K562 (cell line): Measurements from ENCODE around the gene KRT1. TPM values are rescaled to one million over a fixed set of nuclear protein-coding genes. Genes with fewer than 3 reads are reported as not detected.

ENCODE experiments used
- ATAC-seq: fragments of 200-7000 bp; cut with Tn5 transposase; 3 replicates; pipeline ENCODE4 v1.9.1; 2020; ENCODE audit warnings: moderate library complexity
- BruUV-seq: library from RNA; stranded (reverse); fragments of 400-500 nt; replicated peaks from 2 replicates; lab custom pipeline; 2021; lab: Mats Ljungman, UMichigan
- CTCF ChIA-PET: fragments of 300-600 bp; formaldehyde crosslinking; extraction: SDS; loops from one replicate; lab custom pipeline; 2021; ENCODE audit warnings: low intra/inter-chr PET ratio; lab: Yijun Ruan, JAX
- POLR2A ChIA-PET: fragments of 300-600, 350-650 bp; sonication (Branson Sonifier 250); formaldehyde crosslinking; extraction: SDS; loops from one replicate; lab custom pipeline; 2021; ENCODE audit warnings: antibody characterized with exemption, inconsistent platforms; lab: Yijun Ruan, JAX
- DNase-seq, 4 experiments: peaks; one replicate each; pipeline versions ENCODE4 v3.0.0 to v3.0.0-alpha.2; 2011 to 2018; ENCODE audit warnings: low spot score in 3 of 4, mixed read lengths in 3 of 4; ENCODE audit errors: extremely low read depth in 1 of 4
- FAIRE-seq: peaks from 2 replicates; lab custom pipeline; 2011; peaks lifted over from hg19 to GRCh38; lab: Jason Lieb, UNC
- H2AFZ ChIP-seq: 2 replicates; pipeline ENCODE4 v1.6.0; 2011; ENCODE audit warnings: low read depth, low read length, control low read depth, inconsistent platforms
- H3K27ac ChIP-seq: fragments of 200-600 bp; 3 replicates; pipeline ENCODE4 v1.8.0; 2011; ENCODE audit warnings: low read depth, mild to moderate bottlenecking, control low read depth, inconsistent platforms, low read length, moderate library complexity, mixed read lengths; ENCODE audit errors: extremely low read depth
- H3K27me3 ChIP-seq, 2 experiments: fragments of 300-600 bp in 1 of 2; 2 replicates in 1 of 2; 3 replicates in 1 of 2; pipeline versions ENCODE4 v1.6.0 to v1.8.0; 2011; ENCODE audit warnings: inconsistent platforms in 2 of 2, low read length in 2 of 2, mild to moderate bottlenecking in 1 of 2, mixed read lengths in 1 of 2, moderate library complexity in 1 of 2; ENCODE audit not compliant: control insufficient read depth in 2 of 2, insufficient read depth in 2 of 2
- H3K36me3 ChIP-seq: fragments of 300-600 bp; 3 replicates; pipeline ENCODE4 v1.8.0; 2011; ENCODE audit warnings: mild to moderate bottlenecking, low read length, inconsistent platforms; ENCODE audit not compliant: control insufficient read depth, insufficient read depth
- H3K4me1 ChIP-seq, 2 experiments: fragments of 200-600 bp in 1 of 2; replicated peaks in 1 of 2; 2 replicates in 1 of 2; 3 replicates in 1 of 2; pipeline versions ENCODE4 v1.5.1 to v1.8.0; 2011; ENCODE audit warnings: inconsistent platforms in 2 of 2, low read length in 2 of 2, mild to moderate bottlenecking in 1 of 2, mixed read lengths in 1 of 2, moderate library complexity in 1 of 2; ENCODE audit not compliant: control insufficient read depth in 2 of 2, insufficient read depth in 2 of 2
- H3K4me2 ChIP-seq: 2 replicates; pipeline ENCODE4 v1.6.1; 2011; ENCODE audit warnings: low read length, control low read depth, inconsistent platforms, mixed read lengths; ENCODE audit not compliant: insufficient read depth
- H3K4me3 ChIP-seq: fragments of 200-600 bp; sonication (generic), shearing (Covaris generic); 2 replicates; pipeline ENCODE4 v1.5.1; 2016; ENCODE audit warnings: control low read depth, inconsistent platforms
- H3K79me2 ChIP-seq: fragments of 200-600 bp; 3 replicates; pipeline ENCODE4 v1.8.0; 2011; ENCODE audit warnings: low read length, inconsistent platforms; ENCODE audit not compliant: control insufficient read depth, insufficient read depth
- H3K9ac ChIP-seq, 2 experiments: 2 replicates each; pipeline versions ENCODE4 v1.6.0 to v1.6.1; 2011; ENCODE audit warnings: low read depth in 2 of 2, low read length in 2 of 2, control low read depth in 1 of 2, inconsistent platforms in 1 of 2, mild to moderate bottlenecking in 1 of 2, mixed read lengths in 1 of 2; ENCODE audit not compliant: insufficient read depth in 1 of 2
- H3K9me1 ChIP-seq: one replicate; pipeline ENCODE4 v1.6.0; 2011; ENCODE audit warnings: inconsistent platforms, mild to moderate bottlenecking, low read length, moderate library complexity; ENCODE audit not compliant: control insufficient read depth, insufficient read depth
- H3K9me3 ChIP-seq: replicated peaks from 2 replicates; pipeline ENCODE4 v1.5.1; 2011; ENCODE audit warnings: low read depth, low read length, inconsistent platforms; ENCODE audit not compliant: control insufficient read depth, insufficient read depth
- H4K20me1 ChIP-seq: replicated peaks from 2 replicates; pipeline ENCODE4 v1.6.1; 2011; ENCODE audit warnings: low read length, inconsistent platforms, mixed read lengths; ENCODE audit not compliant: control insufficient read depth, insufficient read depth
- BHLHE40 ChIP-seq: IDR thresholded peaks from 2 replicates; pipeline ENCODE4 v1.6.1; 2011; ENCODE audit warnings: low read length, improper control_type of control experiment
- CBX3 ChIP-seq, 2 experiments: IDR thresholded peaks; 1 replicate in 1 of 2; 2 replicates in 1 of 2; pipeline ENCODE4 v1.6.1; 2012; ENCODE audit warnings: inconsistent platforms in 2 of 2, low read length in 2 of 2, borderline replicate concordance in 1 of 2, control low read depth in 1 of 2
- CTBP1 ChIP-seq: fragments of 450-650 bp; IDR thresholded peaks from 2 replicates; pipeline ENCODE4 v1.6.1; 2016; ENCODE audit warnings: borderline replicate concordance
- IRF2 ChIP-seq: sonication (generic); formaldehyde crosslinking; IDR thresholded peaks from 2 replicates; pipeline ENCODE4 v1.8.1; 2022; ENCODE audit warnings: mild to moderate bottlenecking, missing genetic modification reagents
- POU5F1 ChIP-seq: fragments of 150-350 bp; IDR thresholded peaks from 2 replicates; pipeline ENCODE4 v1.6.1; 2014; ENCODE audit warnings: borderline replicate concordance, low read length, low read depth, mild to moderate bottlenecking; ENCODE audit not compliant: partially characterized antibody
- PURB ChIP-seq: sonication (generic); formaldehyde crosslinking; IDR thresholded peaks from 2 replicates; pipeline ENCODE4 v1.9.0; 2021; ENCODE audit warnings: low read depth, mild to moderate bottlenecking, missing genetic modification reagents
- RAD21 ChIP-seq, 2 experiments: fragments of 250-450 bp in 1 of 2; fragments of 450-650 bp in 1 of 2; sonication (Bioruptor Pico) in 1 of 2; formaldehyde crosslinking in 1 of 2; IDR thresholded peaks in 1 of 2; conservative IDR thresholded peaks in 1 of 2; 2 replicates each; pipeline versions ENCODE4 v1.4.0 to v1.8.0; 2020 to 2022; ENCODE audit warnings: mild to moderate bottlenecking in 2 of 2, moderate library complexity in 1 of 2
- SMC3 ChIP-seq: conservative IDR thresholded peaks from 2 replicates; pipeline ENCODE4 v1.6.1; 2011; ENCODE audit warnings: low read depth, low read length, improper control_type of control experiment; ENCODE audit not compliant: insufficient read depth
- WGBS: fragments of 100-300 bp; shearing (Covaris generic); methylation state at CpG from one replicate; pipeline ENCODE4 v1.1.6; 2016; ENCODE audit warnings: low coverage, mixed read lengths; ENCODE audit not compliant: insufficient coverage; ENCODE audit errors: missing lambda C conversion rate; 5-methylcytosine and 5-hydroxymethylcytosine counted together
- in situ Hi-C: fragments of 300-500 bp; cut with MboI; formaldehyde crosslinking; loops from 4 replicates; pipeline ENCODE4 v1.15.0; 2018; ENCODE audit warnings: inconsistent platforms, mixed read lengths
- intact Hi-C: fragments of 100-400 bp; cut with micrococcal nuclease; formaldehyde crosslinking; loops from 2 replicates; pipeline ENCODE4 v1.14.2; 2022
- polyA plus RNA-seq, 8 experiments: library from polyadenylated mRNA; depleted of rRNA in 4 of 8; stranded (reverse) in 5 of 8; unstranded in 3 of 8; fragments of >200 nt; fragmentation: Nextera tagmentation in 2 of 8; fragmentation: Illumina TruSeq in 1 of 8; extraction: Ambion mirVana in 2 of 8; extraction: Trizol in 1 of 8; gene quantifications; 2 replicates each; pipeline versions ENCODE4 v1.2.1 to v1.2.3, GENCODE V29; 2011 to 2014; ENCODE audit warnings: inconsistent platforms in 1 of 8, missing spikeins in 1 of 8
- total RNA-seq, 7 experiments: library from RNA; depleted of rRNA in 6 of 7; stranded (reverse); fragments of >200 nt in 6 of 7; fragmentation: Illumina TruSeq in 2 of 7; extraction: Trizol in 2 of 7; gene quantifications; 2 replicates each; pipeline versions ENCODE4 v1.2.1 to v1.2.3, GENCODE V29; 2011 to 2021; ENCODE audit warnings: low replicate concordance in 1 of 7
- TF ChIP-seq, protein P1 (sequence below): IDR thresholded peaks from 2 replicates; pipeline ENCODE4 v1.6.1; 2014; ENCODE audit warnings: antibody characterized with exemption
- TF ChIP-seq, protein P2 (sequence below), 2 experiments: fragments of 450-650 bp; formaldehyde crosslinking in 1 of 2; IDR thresholded peaks; 2 replicates each; pipeline versions ENCODE4 v1.4.0 to v1.6.1; 2014 to 2020; ENCODE audit warnings: mild to moderate bottlenecking in 2 of 2, borderline replicate concordance in 1 of 2, low read depth in 1 of 2

Gene KRT1
- total and polyA plus RNA-seq, 9 of the 15 experiments (the other 6 are each of a cell fraction or from before 2014, with no cell fraction given) = 0.18 TPM; not detected in 8

DNA sequence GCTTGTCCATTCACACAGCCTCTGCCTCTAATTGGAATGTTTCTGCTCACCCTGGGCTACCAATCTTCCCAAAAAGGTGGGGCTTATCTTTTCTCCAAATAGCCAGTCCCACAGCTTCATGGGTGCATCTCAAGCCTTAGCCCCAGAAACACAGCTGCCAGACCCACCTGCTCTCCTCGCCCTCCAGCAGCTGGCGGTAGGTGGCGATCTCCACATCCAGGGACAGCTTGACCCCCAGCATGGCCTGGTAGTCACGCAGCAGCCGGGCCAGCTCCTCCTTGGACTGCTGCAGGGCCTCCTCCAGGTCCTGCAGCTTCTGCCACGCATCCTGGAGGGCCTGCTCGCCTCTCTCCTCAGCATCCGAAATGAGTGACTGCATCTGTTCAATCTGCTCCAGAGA, 12.0 kb upstream of the KRT1 start:
- intact Hi-C loops (loop anchor here (10.0 kb wide), 2 partner anchors 107 to 183 kb away; no protein-coding TSS in a partner anchor), in situ Hi-C loops (no loop called here)
- no peak overlapping the region for H3K4me2 ChIP-seq
- peaks cover 14 to 42% of the 10 kb centered on the region in 2 experiments; a peak in 4 of 5 replicates for H3K27me3 ChIP-seq
- ATAC-seq (peak; percentile 96), FAIRE-seq (peak; percentile 71), DNase-seq (peak; percentile 46 to 69 (median 58))
- H3K27ac ChIP-seq = no peak overlapping the region
- no peak overlapping the region for H3K4me3 ChIP-seq
- no peaks in the 10 kb centered on the region for H3K9me3 ChIP-seq
- peaks cover 4% of the 10 kb centered on the region; the same call in 1 of the 2 replicates for H4K20me1 ChIP-seq
- POLR2A ChIA-PET = interaction anchor here (0.6 to 1.0 kb wide), 6 partner anchors 12 to 174 kb away, joined by 3 to 4 read pairs (median 3); partner anchors contain the start of gene KRT1
- no TSS peak for BruUV-seq
- H2AFZ ChIP-seq = no peak overlapping the region
- no peaks in the 10 kb centered on the region for H3K9me1 ChIP-seq
- CTCF ChIA-PET = interaction anchor here (1.7 kb wide), 1 partner anchor 178 kb away, joined by 8 read pairs; no protein-coding TSS in a partner anchor
- H3K9ac ChIP-seq = no peak overlapping the region
- 2% methylated on average over 7 of the region's 8 CpGs for WGBS
- peaks cover 0 to 10% of the 10 kb centered on the region in 2 experiments; a peak in 1 of 5 replicates for H3K4me1 ChIP-seq
- H3K79me2 ChIP-seq = no peaks in the 10 kb centered on the region
- H3K36me3 ChIP-seq = no peaks in the 10 kb centered on the region
- TF ChIP-seq, protein P1, sequence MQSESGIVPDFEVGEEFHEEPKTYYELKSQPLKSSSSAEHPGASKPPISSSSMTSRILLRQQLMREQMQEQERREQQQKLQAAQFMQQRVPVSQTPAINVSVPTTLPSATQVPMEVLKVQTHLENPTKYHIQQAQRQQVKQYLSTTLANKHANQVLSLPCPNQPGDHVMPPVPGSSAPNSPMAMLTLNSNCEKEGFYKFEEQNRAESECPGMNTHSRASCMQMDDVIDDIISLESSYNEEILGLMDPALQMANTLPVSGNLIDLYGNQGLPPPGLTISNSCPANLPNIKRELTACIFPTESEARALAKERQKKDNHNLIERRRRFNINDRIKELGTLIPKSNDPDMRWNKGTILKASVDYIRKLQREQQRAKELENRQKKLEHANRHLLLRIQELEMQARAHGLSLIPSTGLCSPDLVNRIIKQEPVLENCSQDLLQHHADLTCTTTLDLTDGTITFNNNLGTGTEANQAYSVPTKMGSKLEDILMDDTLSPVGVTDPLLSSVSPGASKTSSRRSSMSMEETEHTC = no peak
- TF ChIP-seq CBX3 (IDR thresholded peaks at IDR 0.05; ENCODE audit: borderline replicate concordance in 1 of 2, low read length in 2 of 2) (no peak), BHLHE40 (0 out of 2 replicates have a peak, but pooled peaks have one; percentile 25), RAD21 (CRISPR knock-in tag; conservative IDR thresholded peaks at IDR 0.05 in 1 of 2, IDR thresholded peaks at IDR 0.05 in 1 of 2) (peak in 1 of 2 experiments; percentile 67; a peak in 2 of 4 replicates), POU5F1 (no peak), CTBP1 (peak; percentile 13; the same call in 1 of the 2 replicates), IRF2 (CRISPR knock-in tag) (no peak), PURB (CRISPR knock-in tag) (no peak), SMC3 (peak; percentile 61)
- TF ChIP-seq, protein P2, sequence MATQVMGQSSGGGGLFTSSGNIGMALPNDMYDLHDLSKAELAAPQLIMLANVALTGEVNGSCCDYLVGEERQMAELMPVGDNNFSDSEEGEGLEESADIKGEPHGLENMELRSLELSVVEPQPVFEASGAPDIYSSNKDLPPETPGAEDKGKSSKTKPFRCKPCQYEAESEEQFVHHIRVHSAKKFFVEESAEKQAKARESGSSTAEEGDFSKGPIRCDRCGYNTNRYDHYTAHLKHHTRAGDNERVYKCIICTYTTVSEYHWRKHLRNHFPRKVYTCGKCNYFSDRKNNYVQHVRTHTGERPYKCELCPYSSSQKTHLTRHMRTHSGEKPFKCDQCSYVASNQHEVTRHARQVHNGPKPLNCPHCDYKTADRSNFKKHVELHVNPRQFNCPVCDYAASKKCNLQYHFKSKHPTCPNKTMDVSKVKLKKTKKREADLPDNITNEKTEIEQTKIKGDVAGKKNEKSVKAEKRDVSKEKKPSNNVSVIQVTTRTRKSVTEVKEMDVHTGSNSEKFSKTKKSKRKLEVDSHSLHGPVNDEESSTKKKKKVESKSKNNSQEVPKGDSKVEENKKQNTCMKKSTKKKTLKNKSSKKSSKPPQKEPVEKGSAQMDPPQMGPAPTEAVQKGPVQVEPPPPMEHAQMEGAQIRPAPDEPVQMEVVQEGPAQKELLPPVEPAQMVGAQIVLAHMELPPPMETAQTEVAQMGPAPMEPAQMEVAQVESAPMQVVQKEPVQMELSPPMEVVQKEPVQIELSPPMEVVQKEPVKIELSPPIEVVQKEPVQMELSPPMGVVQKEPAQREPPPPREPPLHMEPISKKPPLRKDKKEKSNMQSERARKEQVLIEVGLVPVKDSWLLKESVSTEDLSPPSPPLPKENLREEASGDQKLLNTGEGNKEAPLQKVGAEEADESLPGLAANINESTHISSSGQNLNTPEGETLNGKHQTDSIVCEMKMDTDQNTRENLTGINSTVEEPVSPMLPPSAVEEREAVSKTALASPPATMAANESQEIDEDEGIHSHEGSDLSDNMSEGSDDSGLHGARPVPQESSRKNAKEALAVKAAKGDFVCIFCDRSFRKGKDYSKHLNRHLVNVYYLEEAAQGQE (IDR thresholded peaks at IDR 0.05; ENCODE audit: borderline replicate concordance) = peak; percentile 53; the same call in 1 of the 2 replicates
- TF ChIP-seq, protein P2 (CRISPR knock-in tag; IDR thresholded peaks at IDR 0.05; ENCODE audit: low read depth) = no peak
